ENCODE results near the gene UBXN2A.

- no peak for TF ChIP-seq CTCF (conservative IDR thresholded peaks at IDR 0.05; ENCODE audit: low read length)
- TF ChIP-seq EZH2phosphoT487 (IDR thresholded peaks at IDR 0.05; ENCODE audit: borderline replicate concordance) = no peak
These were observed 105.5 kb downstream of the UBXN2A start for GRCh38 chr2:24045511-24046508.
